ENCODE results near the gene CDON. TPM values are rescaled to one million over a fixed set of nuclear protein-coding genes. Genes with fewer than 3 reads are reported as not detected.

CDON gene
- polyA plus RNA-seq, 1 of the 3 experiments (the other 2 are of a cell fraction), result 3.7 TPM

- DNase-seq, result no peak
- H4K20me1 ChIP-seq (ENCODE audit: insufficient read depth), result no peaks in the 10 kb centered on the region
- H3K79me2 ChIP-seq (ENCODE audit: insufficient read depth), result no peaks in the 10 kb centered on the region
- no peaks in the 10 kb centered on the region; the same call in 1 of the 2 replicates for H3K27me3 ChIP-seq (ENCODE audit: insufficient read depth)
- TF ChIP-seq USF2 (IDR thresholded peaks at IDR 0.05; ENCODE audit: borderline replicate concordance, low read depth, low read length) (no peak), TAF1 (IDR thresholded peaks at IDR 0.05; ENCODE audit: borderline replicate concordance, low read depth, low read length) (no peak), CTCF (IDR thresholded peaks at IDR 0.05) (no peak), TEAD4 (IDR thresholded peaks at IDR 0.05; ENCODE audit: borderline replicate concordance, insufficient read depth) (no peak)
- 82% methylated on average over 4 of the region's 4 CpGs for WGBS (ENCODE audit: low lambda C conversion rate)
- H3K9me2 ChIP-seq, result no peaks in the 10 kb centered on the region
- no peak overlapping the region for H3K4me2 ChIP-seq
- H3F3A ChIP-seq (replicated peaks; ENCODE audit: insufficient read depth), result no peaks in the 10 kb centered on the region
- H3K4me1 ChIP-seq (ENCODE audit: control insufficient read depth in 1 of 2, insufficient read depth in 2 of 2, low read depth in 1 of 2, low read length in 1 of 2), result peaks cover 0 to 16% of the 10 kb centered on the region in 2 experiments; a peak in 2 of 4 replicates
- no peaks in the 10 kb centered on the region for H3K9me3 ChIP-seq
- H3K4me3 ChIP-seq (ENCODE audit: low read depth in 2 of 2, low read length in 1 of 2), result no peak overlapping the region
- no peak overlapping the region for H3K27ac ChIP-seq (ENCODE audit: low read depth in 2 of 2, low read length in 1 of 2)
- no peaks in the 10 kb centered on the region for H3K36me3 ChIP-seq (replicated peaks in 1 of 2; ENCODE audit: control insufficient read depth in 1 of 2, insufficient read depth in 2 of 2, low read length in 1 of 2)
- ChIA-PET CTCF (interaction anchor here (1.3 kb wide), 1 partner anchor 11 kb away, joined by 3 read pairs; no protein-coding TSS in a partner anchor), POLR2A (interaction anchor here (0.7 kb wide), 1 partner anchor 16 kb away, joined by 3 read pairs; no protein-coding TSS in a partner anchor)
- H2AFZ ChIP-seq (ENCODE audit: low read depth), result no peak overlapping the region
- no peak overlapping the region for H3K9ac ChIP-seq
These were observed 33.1 kb upstream of the CDON start for GRCh38 chr11:126095745-126096144.

GRCh38 chr11:126090452-126090851 lies 27.8 kb upstream of the CDON start:
- TF ChIP-seq REST (IDR thresholded peaks at IDR 0.05; ENCODE audit: low read depth, low read length) (no peak), RXRA (IDR thresholded peaks at IDR 0.05; ENCODE audit: borderline replicate concordance, low read depth) (no peak), MXI1 (IDR thresholded peaks at IDR 0.05; ENCODE audit: low read depth, low read length) (no peak), USF2 (IDR thresholded peaks at IDR 0.05; ENCODE audit: borderline replicate concordance, low read depth, low read length) (no peak), JUND (IDR thresholded peaks at IDR 0.05) (no peak), RAD21 (IDR thresholded peaks at IDR 0.05; ENCODE audit: low read length) (no peak), ELF1 (IDR thresholded peaks at IDR 0.05) (no peak), EP300 (IDR thresholded peaks at IDR 0.05; ENCODE audit: borderline replicate concordance in 1 of 2, low read depth in 1 of 2, low read length in 1 of 2) (no peak), TCF12 (IDR thresholded peaks at IDR 0.05) (no peak), SIN3A (IDR thresholded peaks at IDR 0.05; ENCODE audit: borderline replicate concordance, low read depth, low read length) (no peak), EZH2phosphoT487 (IDR thresholded peaks at IDR 0.05; ENCODE audit: borderline replicate concordance, low read depth) (no peak), FOXM1 (IDR thresholded peaks at IDR 0.05; ENCODE audit: low read depth) (no peak), MEF2A (IDR thresholded peaks at IDR 0.05; ENCODE audit: borderline replicate concordance, low read depth) (no peak), NFIC (IDR thresholded peaks at IDR 0.05; ENCODE audit: borderline replicate concordance) (no peak), CHD2 (IDR thresholded peaks at IDR 0.05; ENCODE audit: low read length, partially characterized antibody) (no peak), CTCF (IDR thresholded peaks at IDR 0.05) (no peak)
- Histone ChIP-seq H4K20me1 (ENCODE audit: insufficient read depth) (no peaks in the 10 kb centered on the region), H3K79me2 (ENCODE audit: insufficient read depth) (no peaks in the 10 kb centered on the region), H3K4me2 (no peak overlapping the region), H3K4me3 (ENCODE audit: low read depth in 2 of 2, low read length in 1 of 2) (no peak overlapping the region), H2AFZ (ENCODE audit: low read depth) (no peak overlapping the region), H3K9ac (no peak overlapping the region), H3F3A (replicated peaks; ENCODE audit: insufficient read depth) (no peaks in the 10 kb centered on the region), H3K36me3 (replicated peaks in 1 of 2; ENCODE audit: control insufficient read depth in 1 of 2, insufficient read depth in 2 of 2, low read length in 1 of 2) (no peaks in the 10 kb centered on the region), H3K4me1 (ENCODE audit: control insufficient read depth in 1 of 2, insufficient read depth in 2 of 2, low read depth in 1 of 2, low read length in 1 of 2) (peaks cover 0 to 2% of the 10 kb centered on the region in 2 experiments; a peak in 2 of 4 replicates), H3K9me3 (no peaks in the 10 kb centered on the region), H3K27ac (ENCODE audit: low read depth in 2 of 2, low read length in 1 of 2) (no peak overlapping the region), H3K27me3 (ENCODE audit: insufficient read depth) (no peaks in the 10 kb centered on the region; the same call in 1 of the 2 replicates), H3K9me2 (no peaks in the 10 kb centered on the region)
- CTCF ChIA-PET, result interaction anchor here (0.8 to 1.4 kb wide), 3 partner anchors 29 to 167 kb away, joined by 3 read pairs; no protein-coding TSS in a partner anchor
- WGBS (ENCODE audit: low lambda C conversion rate), result 93% methylated on average over 5 of the region's 5 CpGs
- no peak for DNase-seq
- POLR2A ChIA-PET, result no interaction called here
